ENCODE results near the gene SPOUT1.

DNA sequence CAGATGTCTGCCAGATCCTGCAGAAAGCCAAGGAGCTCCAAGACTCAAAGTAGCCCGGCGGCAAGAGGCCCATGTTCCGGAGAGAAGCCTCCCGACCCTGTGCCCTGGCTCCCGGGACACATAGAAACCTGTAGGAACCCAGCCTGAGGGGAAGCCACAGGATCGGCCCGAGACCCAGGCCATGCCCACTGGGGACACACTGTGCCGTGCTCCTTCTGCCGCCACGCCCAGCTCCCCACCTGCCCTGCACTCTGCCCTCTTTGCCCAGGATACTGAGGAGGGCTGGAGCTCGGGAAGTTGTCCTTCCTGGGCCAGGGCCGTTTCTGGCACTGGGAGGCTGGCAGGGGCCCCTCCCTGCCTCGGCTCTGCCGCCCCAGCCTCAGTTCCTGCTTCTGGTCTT is 21.8 kb downstream of the SPOUT1 start:
- no peak for TF ChIP-seq CTCF (IDR thresholded peaks at IDR 0.05; ENCODE audit: insufficient read depth, low read depth, low read length)
- no peak for TF ChIP-seq EZH2 (IDR thresholded peaks at IDR 0.05; ENCODE audit: insufficient read depth, low read length)

Data from astrocyte (in vitro differentiated cells and primary cell).